RWPE1 (cell line): ENCODE measurements around the gene KIF3B.

Experiments used
- CTCF ChIA-PET: fragments of 350-600 bp; sonication (Branson Sonifier 250); formaldehyde crosslinking; extraction: SDS; loops from one replicate; lab custom pipeline; 2021; lab: Yijun Ruan, JAX
- POLR2A ChIA-PET: fragments of 400-600 bp; formaldehyde crosslinking; extraction: SDS; loops from one replicate; lab custom pipeline; 2020; ENCODE audit warnings: antibody characterized with exemption; ENCODE audit not compliant: low non-redundant PET; lab: Yijun Ruan, JAX
- DNase-seq: peaks from one replicate; pipeline ENCODE4 v3.0.0; 2012; ENCODE audit warnings: low spot score
- H3K27ac ChIP-seq: fragments of 450-650 bp; 2 replicates; pipeline ENCODE4 v1.5.1; 2017
- TF ChIP-seq, protein P1 (sequence below): fragments of 450-650 bp; conservative IDR thresholded peaks from 2 replicates; pipeline ENCODE4 v1.5.1; 2017; ENCODE audit warnings: low read depth, mild to moderate bottlenecking

KIF3B gene

DNA sequence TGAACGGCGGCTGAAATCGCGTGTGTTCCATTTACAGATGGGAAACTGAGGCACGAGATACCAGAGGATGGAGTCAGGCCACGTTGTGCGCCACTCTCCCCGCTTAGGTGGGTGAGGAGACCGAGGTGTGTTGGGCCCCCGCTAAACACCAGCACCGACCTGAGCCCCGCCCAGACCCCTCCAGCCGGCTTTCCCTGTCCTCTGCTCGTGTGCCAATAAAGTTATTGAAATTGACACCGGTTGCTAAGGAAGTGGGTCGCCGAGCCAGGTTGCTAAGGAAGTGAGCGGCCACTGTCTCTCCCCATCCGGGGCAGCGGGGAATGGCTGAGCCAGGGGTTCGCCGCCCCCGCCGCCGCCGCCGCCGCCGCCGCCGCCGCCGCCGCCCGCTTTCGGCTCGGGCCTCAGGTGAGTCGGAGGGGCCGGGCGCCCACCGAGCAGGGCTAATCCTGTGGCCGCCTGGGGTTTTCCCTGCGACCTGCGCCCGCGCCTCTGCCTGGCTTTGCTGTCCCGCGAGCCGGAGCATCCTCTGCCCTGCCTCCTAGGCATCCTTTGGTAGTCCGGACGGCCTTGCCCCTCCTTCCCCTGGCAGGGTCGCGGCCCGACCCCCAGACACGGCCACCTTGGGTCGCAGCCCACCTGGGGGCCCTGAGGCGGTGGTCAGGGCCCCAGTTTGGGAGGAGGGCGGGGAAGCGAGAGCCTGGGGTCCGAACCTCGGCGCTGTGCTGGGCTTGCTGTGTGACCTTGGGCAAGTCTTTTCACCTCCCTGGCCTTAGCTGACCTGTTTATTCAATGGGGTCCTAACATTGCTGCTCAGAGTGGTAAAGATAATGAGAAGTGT lies at the start of gene KIF3B:
TSS of gene KIF3B (plus strand) at position 291 of the 838 bp plus-strand sequence. CDS start 32,127 bp downstream, outside the sequence.
- CTCF ChIA-PET = no interaction called here
- TF ChIP-seq, protein P1, sequence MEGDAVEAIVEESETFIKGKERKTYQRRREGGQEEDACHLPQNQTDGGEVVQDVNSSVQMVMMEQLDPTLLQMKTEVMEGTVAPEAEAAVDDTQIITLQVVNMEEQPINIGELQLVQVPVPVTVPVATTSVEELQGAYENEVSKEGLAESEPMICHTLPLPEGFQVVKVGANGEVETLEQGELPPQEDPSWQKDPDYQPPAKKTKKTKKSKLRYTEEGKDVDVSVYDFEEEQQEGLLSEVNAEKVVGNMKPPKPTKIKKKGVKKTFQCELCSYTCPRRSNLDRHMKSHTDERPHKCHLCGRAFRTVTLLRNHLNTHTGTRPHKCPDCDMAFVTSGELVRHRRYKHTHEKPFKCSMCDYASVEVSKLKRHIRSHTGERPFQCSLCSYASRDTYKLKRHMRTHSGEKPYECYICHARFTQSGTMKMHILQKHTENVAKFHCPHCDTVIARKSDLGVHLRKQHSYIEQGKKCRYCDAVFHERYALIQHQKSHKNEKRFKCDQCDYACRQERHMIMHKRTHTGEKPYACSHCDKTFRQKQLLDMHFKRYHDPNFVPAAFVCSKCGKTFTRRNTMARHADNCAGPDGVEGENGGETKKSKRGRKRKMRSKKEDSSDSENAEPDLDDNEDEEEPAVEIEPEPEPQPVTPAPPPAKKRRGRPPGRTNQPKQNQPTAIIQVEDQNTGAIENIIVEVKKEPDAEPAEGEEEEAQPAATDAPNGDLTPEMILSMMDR = no peak
- H3K27ac ChIP-seq = peak within 1 kb of the TSS; percentile 69
- POLR2A ChIA-PET = no interaction called here
- DNase-seq = peak; percentile 99

DNA sequence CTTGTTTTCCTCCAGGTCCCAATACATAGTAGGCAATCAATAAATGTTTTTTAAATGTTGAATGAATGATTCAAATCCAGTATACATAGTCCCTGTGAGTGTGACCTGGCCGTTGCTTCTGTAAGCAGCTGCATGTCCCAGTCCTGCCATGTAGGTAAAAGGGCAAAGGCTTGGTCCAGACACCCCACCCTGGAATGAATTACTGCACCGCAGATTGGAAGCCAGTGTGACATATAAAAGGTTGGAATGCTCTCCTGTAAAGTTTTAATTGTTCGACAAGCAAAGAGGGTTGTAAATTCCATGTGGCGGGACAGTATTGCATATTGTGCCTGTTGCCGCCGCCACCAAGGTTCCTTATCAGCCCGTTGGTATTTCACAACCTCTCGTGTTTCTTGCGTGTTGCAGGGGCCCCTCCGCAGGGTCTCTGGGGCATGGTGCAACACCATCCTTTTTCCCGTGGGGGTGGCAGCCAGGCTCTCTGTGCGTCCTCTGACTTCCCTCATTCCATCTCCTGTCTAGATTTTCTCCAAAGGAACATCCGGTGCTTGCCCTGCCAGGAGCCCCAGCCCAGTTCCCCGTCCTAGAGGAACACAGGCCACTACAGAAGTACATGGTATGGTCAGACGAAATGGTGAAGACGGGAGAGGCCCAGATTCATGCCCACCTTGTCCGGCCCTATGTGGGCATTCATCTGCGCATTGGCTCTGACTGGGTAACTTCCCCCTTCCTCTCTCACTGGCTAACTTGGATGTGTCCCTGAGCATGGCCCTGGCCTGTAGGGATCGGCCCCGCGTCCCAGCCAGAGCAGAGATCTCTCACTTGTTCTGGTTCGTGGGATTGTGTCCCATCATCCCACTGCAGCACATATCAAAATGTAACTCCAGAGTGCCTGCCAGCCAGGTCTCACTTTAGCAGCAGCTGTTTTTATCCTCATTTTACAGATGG lies 49.4 kb upstream of the KIF3B start:
- no peak overlapping the region for H3K27ac ChIP-seq
- no peak for DNase-seq
- TF ChIP-seq, protein P1 = no peak
- ChIA-PET POLR2A (no interaction called here), CTCF (interaction anchor here (0.6 to 1.0 kb wide), 2 partner anchors 9 to 51 kb away, joined by 3 read pairs; no protein-coding TSS in a partner anchor)

DNA sequence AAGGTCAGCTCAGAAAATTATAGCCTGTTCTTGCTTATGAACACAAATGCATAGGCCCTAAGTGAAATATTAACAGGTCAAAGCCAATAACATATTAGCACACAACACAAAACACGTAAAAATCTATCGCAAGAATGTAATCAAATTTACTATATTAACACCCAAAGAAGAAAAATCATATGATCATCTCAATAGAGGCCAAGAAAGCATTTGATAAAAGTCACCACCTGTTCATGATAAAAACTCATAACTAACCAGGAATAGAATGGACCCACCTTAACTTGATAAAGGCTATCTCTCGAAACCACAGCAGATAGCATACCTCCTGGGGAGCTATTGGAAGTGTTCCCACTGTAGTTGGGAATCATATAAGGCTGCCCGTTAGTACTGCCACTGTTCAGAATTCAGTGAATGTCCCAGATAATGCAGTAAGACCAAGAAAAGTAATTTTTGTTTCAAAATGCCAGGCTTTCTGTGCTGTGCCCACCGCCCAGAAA lies 48.2 kb upstream of the KIF3B start:
- CTCF ChIA-PET = interaction anchor here (0.6 to 1.0 kb wide), 3 partner anchors 11 to 129 kb away, joined by 3 to 5 read pairs (median 3); partner anchors contain the start of gene ASXL1
- POLR2A ChIA-PET = no interaction called here

DNA sequence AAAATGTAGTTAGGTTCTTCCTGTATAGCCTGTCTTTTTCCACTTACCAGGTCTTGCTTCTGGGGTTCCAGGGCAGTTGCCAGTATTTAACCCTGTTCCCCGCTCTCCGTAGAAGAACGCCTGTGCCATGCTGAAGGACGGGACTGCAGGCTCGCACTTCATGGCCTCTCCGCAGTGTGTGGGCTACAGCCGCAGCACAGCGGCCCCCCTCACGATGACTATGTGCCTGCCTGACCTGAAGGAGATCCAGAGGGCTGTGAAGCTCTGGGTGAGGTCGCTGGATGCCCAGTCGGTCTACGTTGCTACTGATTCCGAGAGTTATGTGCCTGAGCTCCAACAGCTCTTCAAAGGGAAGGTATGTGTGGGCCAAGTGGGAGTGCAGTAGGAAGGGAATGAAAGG lies 46.7 kb upstream of the KIF3B start:
- ChIA-PET CTCF (no interaction called here), POLR2A (no interaction called here)

More for the DNA sequence above, 48.2 kb upstream of the KIF3B start:
- DNase-seq = no peak
- TF ChIP-seq, protein P1 = no peak
- no peak overlapping the region for H3K27ac ChIP-seq

DNA sequence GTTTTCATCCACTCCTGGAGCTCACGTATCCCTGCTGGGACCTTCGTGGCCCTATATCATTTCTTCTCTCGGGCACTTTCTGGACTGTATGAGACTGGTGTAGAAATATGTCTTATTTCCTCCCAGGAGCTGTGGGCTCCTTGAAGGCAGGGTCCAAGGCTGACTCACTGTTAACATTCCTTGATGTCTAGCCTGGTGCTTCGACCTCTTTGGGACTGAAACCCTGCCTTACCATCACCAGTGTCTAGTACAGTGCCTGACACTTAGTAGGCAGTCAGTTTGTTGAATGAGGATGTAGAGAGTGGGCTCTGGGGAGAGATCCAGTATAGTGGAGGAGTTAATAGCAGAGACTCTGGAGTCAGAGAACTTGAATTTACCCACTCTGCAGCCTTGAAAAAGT lies 46.2 kb upstream of the KIF3B start:
- ChIA-PET CTCF (no interaction called here), POLR2A (interaction anchor here (0.5 kb wide), 1 partner anchor 48 kb away, joined by 3 read pairs; no protein-coding TSS in a partner anchor)
- DNase-seq = no peak
- TF ChIP-seq, protein P1 = no peak
- no peak overlapping the region; the same call in 1 of the 2 replicates for H3K27ac ChIP-seq

More for the DNA sequence above, 46.7 kb upstream of the KIF3B start:
- no peak for DNase-seq
- no peak overlapping the region; the same call in 1 of the 2 replicates for H3K27ac ChIP-seq
- TF ChIP-seq, protein P1 = no peak
